KMS-11 (cell line): ENCODE measurements around the gene ALDH3B1.

ENCODE experiments used
- H2AFZ ChIP-seq: fragments of 200-600 bp; sonication (generic); 2 replicates; pipeline ENCODE4 v1.6.1; 2016; ENCODE audit warnings: antibody characterized with exemption, mixed run types, low read depth
- H3K27ac ChIP-seq: fragments of 200-600 bp; sonication (generic); 2 replicates; pipeline ENCODE4 v1.6.1; 2016; ENCODE audit warnings: mild to moderate bottlenecking, mixed run types
- H3K27me3 ChIP-seq: fragments of 200-600 bp; sonication (generic); 2 replicates; pipeline ENCODE4 v1.6.1; 2017; ENCODE audit warnings: mild to moderate bottlenecking, low read depth, mixed run types, moderate library complexity; ENCODE audit not compliant: insufficient read depth
- H3K36me3 ChIP-seq: fragments of 200-600 bp; sonication (generic); 2 replicates; pipeline ENCODE4 v1.6.1; 2017; ENCODE audit warnings: mild to moderate bottlenecking, mixed run types; ENCODE audit not compliant: insufficient read depth
- H3K4me1 ChIP-seq: fragments of 200-600 bp; sonication (generic); 2 replicates; pipeline ENCODE4 v1.6.1; 2016; ENCODE audit warnings: mild to moderate bottlenecking, low read depth, mixed run types; ENCODE audit not compliant: poor library complexity, severe bottlenecking
- H3K4me2 ChIP-seq: fragments of 200-600 bp; sonication (generic); 2 replicates; pipeline ENCODE4 v1.7.0; 2016; ENCODE audit warnings: mild to moderate bottlenecking, mixed run types
- H3K4me3 ChIP-seq: fragments of 200-600 bp; sonication (generic); IDR thresholded peaks from 2 replicates; pipeline ENCODE4 v1.6.1; 2017; ENCODE audit warnings: low read depth, low read length, mixed read lengths; ENCODE audit not compliant: insufficient read depth
- H3K79me2 ChIP-seq: fragments of 200-600 bp; sonication (generic); 2 replicates; pipeline ENCODE4 v1.6.1; 2016; ENCODE audit warnings: low read depth, mixed run types; ENCODE audit not compliant: insufficient read depth
- H3K9ac ChIP-seq: fragments of 200-600 bp; sonication (generic); 2 replicates; pipeline ENCODE4 v1.6.1; 2016; ENCODE audit warnings: mild to moderate bottlenecking, mixed run types
- H4K20me1 ChIP-seq: fragments of 200-600 bp; sonication (generic); 2 replicates; pipeline ENCODE4 v1.6.1; 2016; ENCODE audit warnings: mild to moderate bottlenecking, mixed run types; ENCODE audit not compliant: insufficient read depth
- CTCF ChIP-seq: fragments of 200-600 bp; sonication (generic); conservative IDR thresholded peaks from 2 replicates; pipeline ENCODE4 v1.6.1; 2017; ENCODE audit warnings: low read depth, mild to moderate bottlenecking, antibody characterized with exemption, low read length, moderate library complexity, mixed read lengths

ALDH3B1 gene

DNA sequence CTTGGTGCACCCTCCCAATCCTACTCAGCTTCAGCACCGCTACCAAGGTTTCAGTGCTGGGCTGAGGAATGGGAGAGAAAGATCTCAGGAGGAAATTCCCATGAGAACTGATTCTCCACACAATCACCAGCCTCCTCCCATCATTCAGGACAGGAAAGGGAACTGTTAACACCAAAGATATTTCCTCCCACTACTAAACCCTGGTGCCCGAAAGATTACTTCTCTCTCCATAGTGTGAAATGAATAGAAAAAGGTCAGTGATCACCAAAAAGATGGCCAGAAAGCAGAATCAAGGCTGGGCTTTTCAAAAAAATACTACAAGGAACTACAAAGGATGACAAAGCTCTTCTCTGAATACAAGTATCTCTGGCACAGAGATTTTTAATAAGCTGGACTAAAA, 54.8 kb downstream of the ALDH3B1 start:
- H3K4me1 ChIP-seq, result no peaks in the 10 kb centered on the region
- H3K4me3 ChIP-seq, result no peak overlapping the region
- peaks cover 3% of the 10 kb centered on the region; the same call in 1 of the 2 replicates for H3K36me3 ChIP-seq
- H4K20me1 ChIP-seq, result no peaks in the 10 kb centered on the region
- TF ChIP-seq CTCF, result no peak
- no peak overlapping the region for H3K27ac ChIP-seq
- no peaks in the 10 kb centered on the region for H3K79me2 ChIP-seq
- H3K4me2 ChIP-seq, result no peak overlapping the region
- no peak overlapping the region for H2AFZ ChIP-seq
- H3K9ac ChIP-seq, result no peak overlapping the region
- H3K27me3 ChIP-seq, result no peaks in the 10 kb centered on the region

DNA sequence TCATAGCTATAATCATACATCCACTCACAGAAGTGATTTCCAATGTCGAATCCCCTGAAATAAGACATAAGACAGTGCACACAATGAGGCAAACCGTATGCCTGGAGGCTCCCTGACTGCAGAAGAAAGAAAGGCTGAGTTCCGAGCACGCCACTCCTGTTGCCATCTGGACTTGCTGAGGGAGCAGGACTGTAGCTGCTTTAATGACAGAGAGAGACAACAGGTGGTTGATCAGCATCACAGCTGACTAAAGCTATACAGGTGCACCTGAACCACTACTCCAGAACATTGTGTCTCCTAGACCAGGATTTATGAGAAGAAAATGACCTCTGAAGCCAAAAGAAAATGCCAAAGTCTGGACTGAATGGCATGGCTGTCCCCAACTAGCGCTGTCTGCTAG, 55.7 kb downstream of the ALDH3B1 start:
- TF ChIP-seq CTCF, result no peak
- Histone ChIP-seq H4K20me1 (no peaks in the 10 kb centered on the region), H3K27ac (no peak overlapping the region), H3K4me2 (no peak overlapping the region), H3K36me3 (peaks cover 3% of the 10 kb centered on the region; the same call in 1 of the 2 replicates), H2AFZ (no peak overlapping the region), H3K9ac (no peak overlapping the region), H3K79me2 (no peaks in the 10 kb centered on the region), H3K27me3 (no peaks in the 10 kb centered on the region), H3K4me1 (no peaks in the 10 kb centered on the region), H3K4me3 (no peak overlapping the region)

DNA sequence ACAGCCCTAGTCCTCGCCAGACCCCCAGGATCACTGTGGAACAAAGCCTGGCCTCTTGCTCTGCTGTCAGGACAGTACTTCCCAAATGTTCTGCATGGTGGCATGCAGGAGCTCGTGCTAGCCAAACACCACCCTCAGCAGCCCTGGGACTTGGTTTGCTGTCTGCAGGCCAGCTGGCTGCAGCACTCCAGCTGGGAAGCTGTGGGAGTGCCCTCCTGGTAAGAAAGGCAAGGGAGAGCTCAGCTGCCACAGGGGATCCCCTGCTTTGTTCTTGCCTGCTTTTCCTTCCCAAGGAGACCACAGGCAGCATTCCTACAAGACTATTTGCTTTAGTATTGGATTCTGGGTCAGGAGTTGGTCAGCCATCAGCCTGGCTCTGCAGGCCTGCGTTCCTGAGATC, 56.6 kb downstream of the ALDH3B1 start:
- Histone ChIP-seq H3K4me1 (no peaks in the 10 kb centered on the region), H2AFZ (no peak overlapping the region), H4K20me1 (no peaks in the 10 kb centered on the region), H3K4me2 (no peak overlapping the region), H3K36me3 (no peaks in the 10 kb centered on the region), H3K9ac (no peak overlapping the region), H3K79me2 (no peaks in the 10 kb centered on the region), H3K4me3 (no peak overlapping the region), H3K27ac (no peak overlapping the region), H3K27me3 (no peaks in the 10 kb centered on the region)
- no peak for TF ChIP-seq CTCF

GRCh38 chr11:68067991-68068390, 57.9 kb downstream of the ALDH3B1 start:
- Histone ChIP-seq H3K4me3 (no peak overlapping the region), H3K79me2 (no peaks in the 10 kb centered on the region), H4K20me1 (no peaks in the 10 kb centered on the region), H3K9ac (no peak overlapping the region), H3K27me3 (no peaks in the 10 kb centered on the region), H3K4me1 (no peaks in the 10 kb centered on the region), H3K36me3 (no peaks in the 10 kb centered on the region), H3K4me2 (no peak overlapping the region), H2AFZ (no peak overlapping the region), H3K27ac (no peak overlapping the region)
- no peak for TF ChIP-seq CTCF
